Right lobe of liver (tissue), 6 donors: ENCODE data around the gene ATG2A. TPM values are rescaled to one million over a fixed set of nuclear protein-coding genes. Genes with fewer than 3 reads are reported as not detected.
A peak's percentile ranks its signal among the peaks of the same experiment; 100 is the strongest.

Source experiments
- ATAC-seq, 4 donors: fragments of 200-7000 bp; cut with Tn5 transposase; one replicate each; pipeline ENCODE4 v1.9.1; 2020; ENCODE audit warnings: mild to moderate bottlenecking in 4 of 4, moderate library complexity in 4 of 4
- DNase-seq, 3 donors: peaks; one replicate each; pipeline ENCODE4 v3.0.0-alpha.2; 2020
- H3K27ac ChIP-seq, 3 donors: fragments of 200-600 bp; one replicate each; pipeline ENCODE4 v1.8.0; 2022
- H3K27me3 ChIP-seq, 2 donors: fragments of 200-600 bp; one replicate each; pipeline ENCODE4 v1.8.0; 2022
- H3K36me3 ChIP-seq, 4 donors: fragments of 200-600 bp; sonication (generic) in 1 of 4; one replicate each; pipeline versions ENCODE4 v1.5.1 to v1.8.0; 2017 to 2022; ENCODE audit warnings: control low read depth in 1 of 4
- H3K4me1 ChIP-seq, 4 donors: fragments of 200-600 bp; sonication (generic) in 1 of 4; one replicate each; pipeline versions ENCODE4 v1.5.1 to v1.8.0; 2017 to 2022; ENCODE audit warnings: control low read depth in 1 of 4
- H3K4me3 ChIP-seq, 3 donors: fragments of 200-600 bp; one replicate each; pipeline ENCODE4 v1.8.0; 2022
- H3K9me3 ChIP-seq, 4 donors: fragments of 200-600 bp; sonication (generic) in 1 of 4; one replicate each; pipeline versions ENCODE4 v1.5.1 to v1.8.0; 2017 to 2022; ENCODE audit warnings: control low read depth in 1 of 4
- CTCF ChIP-seq, 4 donors: fragments of 200-600 bp in 3 of 4; fragments of 450-650 bp in 1 of 4; IDR thresholded peaks; one replicate each; pipeline versions ENCODE4 v1.5.1 to v1.8.0; 2016 to 2022; ENCODE audit warnings: antibody characterized with exemption in 4 of 4, mild to moderate bottlenecking in 2 of 4
- POLR2A ChIP-seq: fragments of 450-650 bp; IDR thresholded peaks from one replicate; pipeline ENCODE4 v1.6.1; 2017; ENCODE audit warnings: antibody characterized with exemption, mild to moderate bottlenecking
- WGBS: methylation state at CpG from one replicate; pipeline ENCODE4 v1.1.6; 2018; ENCODE audit warnings: low coverage, low lambda C conversion rate; ENCODE audit not compliant: insufficient coverage; ENCODE audit errors: missing lambda C conversion rate; 5-methylcytosine and 5-hydroxymethylcytosine counted together
- intact Hi-C, 2 donors: fragments of 100-400 bp; cut with DNase I; formaldehyde crosslinking; loops; one replicate each; pipeline versions ENCODE4 v1.11.2 to v1.14.1; 2022
- total RNA-seq, 6 experiments: library from RNA; depleted of rRNA in 2 of 6; stranded (reverse); fragments of >200 nt in 2 of 6; fragmentation: NEBNext Ultra II Directional in 3 of 6; extraction: Animal tissue kit (Norgen Biotek cat#: 25700) in 3 of 6; gene quantifications; one replicate each; pipeline versions ENCODE4 v1.1.0 to v1.2.4, GENCODE V29; 2016 to 2023
- donor health status: DM: no; HTN: yes; CAD: no.
- donor health status: DM: no; HTN: no; CAD: no.
- donor health status: DM: no; HTN: no; CAD: no.
- donor health status: DM: no; HTN: yes; CAD: no.
- donor health status: DM: no; HTN: yes; CAD: no.

Gene ATG2A
- total RNA-seq, 6 experiments from 2014 or later: 26.4 to 42.9 (median 32.2) TPM

GRCh38 chr11:64900774-64901173 lies 16.2 kb downstream of the ATG2A start:
- TF ChIP-seq POLR2A (no peak), CTCF (IDR thresholded peaks at IDR 0.05) (no peak)
- no CpG with 5 or more reads among the region's 17 CpGs for WGBS
- intact Hi-C loops: no loop called here
- DNase-seq (peak in 1 of 3 donors; percentile 41), ATAC-seq (no peak)
- H3K4me1 ChIP-seq: no peaks in the 10 kb centered on the region
- no peak overlapping the region for H3K27ac ChIP-seq
- no peak overlapping the region for H3K4me3 ChIP-seq
- H3K9me3 ChIP-seq: no peaks in the 10 kb centered on the region
- H3K36me3 ChIP-seq: peaks cover 0 to 69% (median 26%) of the 10 kb centered on the region in 4 donors
- H3K27me3 ChIP-seq: no peaks in the 10 kb centered on the region

DNA sequence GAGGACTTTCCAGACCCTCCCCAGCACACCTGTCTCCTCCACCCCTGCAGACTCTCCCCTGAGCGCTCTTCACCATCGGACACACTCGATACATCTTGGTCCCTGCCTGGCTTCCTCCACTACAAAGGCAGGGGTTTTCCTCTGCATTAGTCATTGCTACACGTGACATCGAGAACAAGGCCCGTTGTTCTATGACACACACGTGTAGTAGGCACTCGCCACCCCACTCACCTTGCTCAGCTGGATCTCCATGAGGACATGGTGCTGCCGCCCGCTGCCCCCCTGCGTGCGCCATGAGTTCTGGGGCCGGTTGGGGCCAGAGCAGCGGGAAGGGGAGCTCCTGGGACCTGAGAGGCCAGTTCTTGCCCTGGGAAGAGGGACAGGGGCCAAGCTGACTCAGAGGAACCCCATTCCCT lies 16.7 kb downstream of the ATG2A start:
- ATAC-seq: no peak
- intact Hi-C loops: no loop called here

GRCh38 chr11:64898541-64898940 lies 18.5 kb downstream of the ATG2A start:
- DNase-seq (peak; percentile 24 to 54 (median 43)), ATAC-seq (no peak)
- peaks cover 0 to 14% (median 6%) of the 10 kb centered on the region in 4 donors for H3K4me1 ChIP-seq
- no peaks in the 10 kb centered on the region for H3K27me3 ChIP-seq
- no peaks in the 10 kb centered on the region for H3K9me3 ChIP-seq
- WGBS: 100% methylated on average over 2 of the region's 19 CpGs
- intact Hi-C loops: loop anchor here in 1 of 2 donors (5.0 kb wide), 1 partner anchor 46 kb away; no protein-coding TSS in a partner anchor
- H3K4me3 ChIP-seq: no peak overlapping the region
- H3K27ac ChIP-seq: no peak overlapping the region
- no peak for TF ChIP-seq CTCF (IDR thresholded peaks at IDR 0.05)
- no peak for TF ChIP-seq POLR2A
- H3K36me3 ChIP-seq: peaks cover 0 to 54% (median 19%) of the 10 kb centered on the region in 4 donors

More for the DNA sequence above, 16.7 kb downstream of the ATG2A start:
- TF ChIP-seq CTCF (IDR thresholded peaks at IDR 0.05) (no peak), POLR2A (no peak)
- Histone ChIP-seq H3K27me3 (no peaks in the 10 kb centered on the region), H3K4me1 (no peaks in the 10 kb centered on the region), H3K4me3 (no peak overlapping the region), H3K27ac (no peak overlapping the region), H3K36me3 (peaks cover 0 to 64% (median 25%) of the 10 kb centered on the region in 4 donors), H3K9me3 (no peaks in the 10 kb centered on the region)
- no peak for DNase-seq
- 67% methylated on average over 7 of the region's 14 CpGs for WGBS

- no peak overlapping the region for H3K27ac ChIP-seq
- H3K4me3 ChIP-seq: no peak overlapping the region
- H3K9me3 ChIP-seq: no peaks in the 10 kb centered on the region
- no CpG with 5 or more reads among the region's 9 CpGs for WGBS
- H3K4me1 ChIP-seq: peaks cover 0 to 14% (median 7%) of the 10 kb centered on the region in 4 donors
- TF ChIP-seq POLR2A: no peak
- TF ChIP-seq CTCF (IDR thresholded peaks at IDR 0.05): no peak
- peak in 1 of 3 donors; percentile 45 for DNase-seq
- peaks cover 0 to 50% (median 17%) of the 10 kb centered on the region in 4 donors for H3K36me3 ChIP-seq
- no peak for ATAC-seq
- H3K27me3 ChIP-seq: no peaks in the 10 kb centered on the region
- intact Hi-C loops: loop anchor here in 1 of 2 donors (5.0 kb wide), 1 partner anchor 46 kb away; no protein-coding TSS in a partner anchor
These were observed 18.9 kb downstream of the ATG2A start for GRCh38 chr11:64898076-64898445.
